ENCODE results near the gene FMO5. TPM values are rescaled to one million over a fixed set of nuclear protein-coding genes. Genes with fewer than 3 reads are reported as not detected.
A peak's percentile ranks its signal among the peaks of the same experiment; 100 is the strongest.

FMO5 gene
- total and polyA plus RNA-seq, 2 of the 13 experiments (the other 11 are each of a cell fraction or from before 2014, with no cell fraction given): 48.2 to 149 TPM

DNA sequence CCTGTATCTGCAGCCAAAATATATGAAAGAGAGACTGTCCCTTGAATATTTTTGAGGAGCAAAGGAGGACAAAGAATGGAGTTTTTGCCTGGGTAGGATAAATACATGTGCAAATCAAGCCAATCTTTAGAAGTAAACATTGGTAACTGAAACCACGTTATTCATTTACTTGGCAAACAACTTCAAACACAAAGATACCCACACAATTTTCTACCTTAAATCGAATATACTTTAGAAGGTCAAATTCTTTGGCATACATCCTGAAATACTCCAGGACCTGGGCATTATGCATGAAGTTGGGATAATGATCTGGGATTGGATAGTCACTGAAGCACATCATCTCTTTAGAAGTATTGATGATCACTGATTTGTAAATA lies 9.6 kb downstream of the FMO5 start (continued):
- TF ChIP-seq AHDC1 (CRISPR knock-in tag; IDR thresholded peaks at IDR 0.05; ENCODE audit: borderline replicate concordance): peak; percentile 72; the same call in 1 of the 2 replicates
- no peak for TF ChIP-seq MXD3 (CRISPR knock-in tag; IDR thresholded peaks at IDR 0.05)
- no peak for TF ChIP-seq RNF2 (conservative IDR thresholded peaks at IDR 0.05; ENCODE audit: low read depth)
- no peak for TF ChIP-seq CERS6 (CRISPR knock-in tag; IDR thresholded peaks at IDR 0.05)
- TF ChIP-seq TBX3 (IDR thresholded peaks at IDR 0.05; ENCODE audit: borderline replicate concordance): peak; percentile 47; the same call in 1 of the 2 replicates
- peak; percentile 78; the same call in 1 of the 2 replicates for TF ChIP-seq NCOR1 (IDR thresholded peaks at IDR 0.05; ENCODE audit: borderline replicate concordance, low read length)
- no peak for TF ChIP-seq ZIK1 (CRISPR knock-in tag; IDR thresholded peaks at IDR 0.05; ENCODE audit: borderline replicate concordance, low read depth)
- TF ChIP-seq, protein P1, sequence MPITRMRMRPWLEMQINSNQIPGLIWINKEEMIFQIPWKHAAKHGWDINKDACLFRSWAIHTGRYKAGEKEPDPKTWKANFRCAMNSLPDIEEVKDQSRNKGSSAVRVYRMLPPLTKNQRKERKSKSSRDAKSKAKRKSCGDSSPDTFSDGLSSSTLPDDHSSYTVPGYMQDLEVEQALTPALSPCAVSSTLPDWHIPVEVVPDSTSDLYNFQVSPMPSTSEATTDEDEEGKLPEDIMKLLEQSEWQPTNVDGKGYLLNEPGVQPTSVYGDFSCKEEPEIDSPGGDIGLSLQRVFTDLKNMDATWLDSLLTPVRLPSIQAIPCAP (CRISPR knock-in tag; IDR thresholded peaks at IDR 0.05; ENCODE audit: low read depth): no peak
- 0 out of 2 replicates have a peak, but pooled peaks have one; percentile 62 for TF ChIP-seq ZKSCAN8 (CRISPR knock-in tag; IDR thresholded peaks at IDR 0.05; ENCODE audit: borderline replicate concordance)
- no peak for TF ChIP-seq PRMT3 (CRISPR knock-in tag; IDR thresholded peaks at IDR 0.05; ENCODE audit: borderline replicate concordance, low read depth)
- TF ChIP-seq SIN3B (IDR thresholded peaks at IDR 0.05; ENCODE audit: low read length): no peak
- TF ChIP-seq ATRX (CRISPR knock-in tag; IDR thresholded peaks at IDR 0.05; ENCODE audit: borderline replicate concordance): no peak
- TF ChIP-seq KLF12 (CRISPR knock-in tag; IDR thresholded peaks at IDR 0.05; ENCODE audit: borderline replicate concordance): no peak
- 0 out of 2 replicates have a peak, but pooled peaks have one; percentile 30 for TF ChIP-seq ZNF878 (CRISPR knock-in tag; IDR thresholded peaks at IDR 0.05)
- TF ChIP-seq TEAD2 (CRISPR knock-in tag; IDR thresholded peaks at IDR 0.05): no peak
- TF ChIP-seq ZNF879 (CRISPR knock-in tag; IDR thresholded peaks at IDR 0.05): no peak
- TF ChIP-seq PBX3 (CRISPR knock-in tag; IDR thresholded peaks at IDR 0.05; ENCODE audit: borderline replicate concordance): no peak

Data from HepG2 (cell line).